ENCODE results near the gene AUTS2.

Gene AUTS2

GRCh38 chr7:70183278-70183677 is 585.0 kb downstream of the AUTS2 start:
- TF ChIP-seq POLR2AphosphoS5 (IDR thresholded peaks at IDR 0.05; ENCODE audit: low read depth, low read length) (no peak), TAF1 (IDR thresholded peaks at IDR 0.05; ENCODE audit: borderline replicate concordance, low read depth, low read length) (no peak), POLR2A (IDR thresholded peaks at IDR 0.05; ENCODE audit: low read depth, low read length) (no peak)
- FAIRE-seq (no peak), DNase-seq (ENCODE audit: insufficient read length) (no peak)

GRCh38 chr7:70188901-70189650 is 590.8 kb downstream of the AUTS2 start:
- FAIRE-seq = no peak
- no peak for TF ChIP-seq POLR2AphosphoS5 (IDR thresholded peaks at IDR 0.05; ENCODE audit: low read depth, low read length)
- no peak for TF ChIP-seq TAF1 (IDR thresholded peaks at IDR 0.05; ENCODE audit: borderline replicate concordance, low read depth, low read length)
- no peak for TF ChIP-seq POLR2A (IDR thresholded peaks at IDR 0.05; ENCODE audit: low read depth, low read length)
- no peak for DNase-seq (ENCODE audit: insufficient read length)

- no peak for TF ChIP-seq POLR2A (IDR thresholded peaks at IDR 0.05; ENCODE audit: low read depth, low read length)
- TF ChIP-seq POLR2AphosphoS5 (IDR thresholded peaks at IDR 0.05; ENCODE audit: low read depth, low read length) = no peak
- no peak for TF ChIP-seq TAF1 (IDR thresholded peaks at IDR 0.05; ENCODE audit: borderline replicate concordance, low read depth, low read length)
- DNase-seq (ENCODE audit: insufficient read length) = no peak
- no peak for FAIRE-seq
Observed at GRCh38 chr7:70189776-70190175, 591.5 kb downstream of the AUTS2 start.

GRCh38 chr7:70190281-70190680 is 592.0 kb downstream of the AUTS2 start:
- FAIRE-seq = no peak
- TF ChIP-seq POLR2A (IDR thresholded peaks at IDR 0.05; ENCODE audit: low read depth, low read length) = no peak
- no peak for TF ChIP-seq POLR2AphosphoS5 (IDR thresholded peaks at IDR 0.05; ENCODE audit: low read depth, low read length)
- TF ChIP-seq TAF1 (IDR thresholded peaks at IDR 0.05; ENCODE audit: borderline replicate concordance, low read depth, low read length) = no peak
- no peak for DNase-seq (ENCODE audit: insufficient read length)

- DNase-seq (ENCODE audit: insufficient read length) (no peak), FAIRE-seq (no peak)
- TF ChIP-seq TAF1 (IDR thresholded peaks at IDR 0.05; ENCODE audit: borderline replicate concordance, low read depth, low read length) (no peak), POLR2AphosphoS5 (IDR thresholded peaks at IDR 0.05; ENCODE audit: low read depth, low read length) (no peak), POLR2A (IDR thresholded peaks at IDR 0.05; ENCODE audit: low read depth, low read length) (no peak)
Observed at GRCh38 chr7:70193514-70193913, 595.2 kb downstream of the AUTS2 start.

GRCh38 chr7:70208236-70209063 is 610.2 kb downstream of the AUTS2 start:
- no peak for TF ChIP-seq TAF1 (IDR thresholded peaks at IDR 0.05; ENCODE audit: borderline replicate concordance, low read depth, low read length)
- no peak for TF ChIP-seq POLR2A (IDR thresholded peaks at IDR 0.05; ENCODE audit: low read depth, low read length)
- TF ChIP-seq POLR2AphosphoS5 (IDR thresholded peaks at IDR 0.05; ENCODE audit: low read depth, low read length) = no peak
- no peak for DNase-seq (ENCODE audit: insufficient read length)
- FAIRE-seq = no peak

- FAIRE-seq (no peak), DNase-seq (ENCODE audit: insufficient read length) (no peak)
- TF ChIP-seq POLR2AphosphoS5 (IDR thresholded peaks at IDR 0.05; ENCODE audit: low read depth, low read length) (no peak), TAF1 (IDR thresholded peaks at IDR 0.05; ENCODE audit: borderline replicate concordance, low read depth, low read length) (no peak), POLR2A (IDR thresholded peaks at IDR 0.05; ENCODE audit: low read depth, low read length) (no peak)
Observed at GRCh38 chr7:70210200-70210935, 612.1 kb downstream of the AUTS2 start.

GRCh38 chr7:70210936-70211310 is 612.6 kb downstream of the AUTS2 start:
- DNase-seq (ENCODE audit: insufficient read length) = no peak
- no peak for FAIRE-seq
- TF ChIP-seq POLR2AphosphoS5 (IDR thresholded peaks at IDR 0.05; ENCODE audit: low read depth, low read length) = no peak
- no peak for TF ChIP-seq TAF1 (IDR thresholded peaks at IDR 0.05; ENCODE audit: borderline replicate concordance, low read depth, low read length)
- TF ChIP-seq POLR2A (IDR thresholded peaks at IDR 0.05; ENCODE audit: low read depth, low read length) = no peak

- FAIRE-seq (no peak), DNase-seq (ENCODE audit: insufficient read length) (no peak)
- TF ChIP-seq POLR2A (IDR thresholded peaks at IDR 0.05; ENCODE audit: low read depth, low read length) (no peak), POLR2AphosphoS5 (IDR thresholded peaks at IDR 0.05; ENCODE audit: low read depth, low read length) (no peak), TAF1 (IDR thresholded peaks at IDR 0.05; ENCODE audit: borderline replicate concordance, low read depth, low read length) (no peak)
Observed at GRCh38 chr7:70212281-70212680, 614.0 kb downstream of the AUTS2 start.

GRCh38 chr7:70214071-70214470 is 615.8 kb downstream of the AUTS2 start:
- no peak for FAIRE-seq

GRCh38 chr7:70215491-70215890 is 617.2 kb downstream of the AUTS2 start:
- FAIRE-seq (no peak), DNase-seq (ENCODE audit: insufficient read length) (no peak)
- TF ChIP-seq POLR2A (IDR thresholded peaks at IDR 0.05; ENCODE audit: low read depth, low read length) (no peak), POLR2AphosphoS5 (IDR thresholded peaks at IDR 0.05; ENCODE audit: low read depth, low read length) (no peak), TAF1 (IDR thresholded peaks at IDR 0.05; ENCODE audit: borderline replicate concordance, low read depth, low read length) (no peak)

More at GRCh38 chr7:70214071-70214470, 615.8 kb downstream of the AUTS2 start:
- no peak for TF ChIP-seq POLR2A (IDR thresholded peaks at IDR 0.05; ENCODE audit: low read depth, low read length)
- TF ChIP-seq TAF1 (IDR thresholded peaks at IDR 0.05; ENCODE audit: borderline replicate concordance, low read depth, low read length) = no peak
- TF ChIP-seq POLR2AphosphoS5 (IDR thresholded peaks at IDR 0.05; ENCODE audit: low read depth, low read length) = no peak
- no peak for DNase-seq (ENCODE audit: insufficient read length)
